Activated CD8-positive, alpha-beta memory T cell treated with anti-CD3 and anti-CD28 coated beads for 48 hours (primary cell): ENCODE data around the gene ADSS2.
"Not testable (repeated sequence)": the region's sequence is repeated elsewhere in the genome, so short reads cannot be mapped to it uniquely, and the experiment has no call there.

Source experiments
- DNase-seq, 3 experiments: peaks; one replicate each; pipeline ENCODE4 v3.0.0-alpha.2; 2020; ENCODE audit warnings: low read depth in 2 of 3, low spot score in 2 of 3

Gene ADSS2

GRCh38 chr1:244451539-244451950 is at the start of gene ADSS2:
Gene ADSS2 (minus strand): TSS chr1:244451909. CDS start chr1:244451817, 92 bp downstream.
- peak in 1 of 3 experiments; percentile 24 for DNase-seq

- DNase-seq: not testable (repeated sequence)
Observed at GRCh38 chr1:244500515-244500914, 48.8 kb upstream of the ADSS2 start.

- not testable (repeated sequence) for DNase-seq
Observed at GRCh38 chr1:244499484-244499883, 47.8 kb upstream of the ADSS2 start.

GRCh38 chr1:244497805-244498204 is 46.1 kb upstream of the ADSS2 start:
- no peak for DNase-seq

GRCh38 chr1:244496186-244496585 is 44.5 kb upstream of the ADSS2 start:
- no peak for DNase-seq

GRCh38 chr1:244494653-244495052 is 42.9 kb upstream of the ADSS2 start:
- no peak for DNase-seq

GRCh38 chr1:244484971-244485370 is 33.3 kb upstream of the ADSS2 start:
- DNase-seq: not testable (repeated sequence)

GRCh38 chr1:244473059-244473605 is 21.4 kb upstream of the ADSS2 start:
- no peak for DNase-seq

GRCh38 chr1:244466724-244467123 is 15.0 kb upstream of the ADSS2 start:
- DNase-seq: no peak

GRCh38 chr1:244461245-244462071 is 9.7 kb upstream of the ADSS2 start, which contains the start of gene CATSPERE:
Gene CATSPERE (plus strand): TSS chr1:244461273. CDS start chr1:244461430, 157 bp downstream.
- DNase-seq: peak; percentile 40 to 57 (median 46)

GRCh38 chr1:244460197-244460596 is 8.5 kb upstream of the ADSS2 start:
- no peak for DNase-seq

GRCh38 chr1:244458781-244459180 is 7.1 kb upstream of the ADSS2 start:
- no peak for DNase-seq

- no peak for DNase-seq
Observed at GRCh38 chr1:244456586-244456985, 4.9 kb upstream of the ADSS2 start.

- DNase-seq: no peak
Observed at GRCh38 chr1:244454412-244454811, 2.7 kb upstream of the ADSS2 start.

- DNase-seq: peak; percentile 88 to 98 (median 93)
Observed at GRCh38 chr1:244451951-244452795, 464 bp upstream of the ADSS2 start.

- DNase-seq: peak in 1 of 3 experiments; percentile 30
Observed at GRCh38 chr1:244450597-244451538, 841 bp downstream of the ADSS2 start.

GRCh38 chr1:244449936-244450508 is 1.7 kb downstream of the ADSS2 start:
- DNase-seq: no peak

GRCh38 chr1:244448279-244449036 is 3.3 kb downstream of the ADSS2 start:
- DNase-seq: no peak

- DNase-seq: no peak
Observed at GRCh38 chr1:244447552-244447951, 4.2 kb downstream of the ADSS2 start.
